Gastrocnemius medialis (tissue), 4 donors: ENCODE results near the gene TRMT11.
"Not testable (repeated sequence)": the region's sequence is repeated elsewhere in the genome, so short reads cannot be mapped to it uniquely, and the experiment has no call there.

Source experiments
- CTCF ChIP-seq, 5 experiments: fragments of 450-650 bp in 3 of 5; fragments of 200-600 bp in 2 of 5; sonication (generic) in 2 of 5; IDR thresholded peaks in 4 of 5; conservative IDR thresholded peaks in 1 of 5; 1 replicate in 4 of 5; 2 replicates in 1 of 5; pipeline ENCODE4 v1.5.1; 2016 to 2019; ENCODE audit warnings: antibody characterized with exemption in 5 of 5, mild to moderate bottlenecking in 3 of 5, moderate library complexity in 3 of 5
- POLR2A ChIP-seq, 2 donors: fragments of 450-650 bp; IDR thresholded peaks; one replicate each; pipeline ENCODE4 v1.6.1; 2017; ENCODE audit warnings: antibody characterized with exemption in 2 of 2, mild to moderate bottlenecking in 2 of 2, moderate library complexity in 2 of 2

DNA sequence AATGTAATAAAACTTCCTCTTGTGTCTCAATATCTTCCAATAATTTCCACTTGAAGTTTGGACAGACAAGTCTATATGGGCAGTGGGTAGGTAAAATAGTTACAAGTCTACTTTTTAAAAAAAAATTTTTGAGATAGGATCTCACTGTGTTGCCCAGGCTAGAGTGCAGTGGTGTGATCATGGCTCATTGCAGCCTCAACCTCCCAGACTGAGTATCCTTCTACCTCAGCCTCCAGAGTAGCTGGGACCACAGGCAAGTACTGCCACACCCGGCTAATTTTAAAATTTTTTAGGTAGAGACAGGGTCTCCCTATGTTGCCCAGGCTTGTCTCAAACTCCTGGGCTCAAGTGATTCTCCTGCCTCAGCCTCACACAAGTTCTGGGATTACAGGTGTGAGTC lies 13.9 kb upstream of the TRMT11 start:
- TF ChIP-seq CTCF (IDR thresholded peaks at IDR 0.05 in 4 of 5, conservative IDR thresholded peaks at IDR 0.05 in 1 of 5); POLR2A (IDR thresholded peaks at IDR 0.05): not testable (repeated sequence)
